B cell (primary cell): ENCODE results near the gene THRA. TPM values are rescaled to one million over a fixed set of nuclear protein-coding genes. Genes with fewer than 3 reads are reported as not detected.

ENCODE experiments used
- ATAC-seq: fragments of 200-7000 bp; cut with Tn5 transposase; one replicate; pipeline ENCODE4 v1.10.0; 2021; ENCODE audit warnings: low read depth, mild to moderate bottlenecking, moderate number of reproducible peaks, moderate library complexity
- CTCF ChIA-PET: fragments of 350-600 bp; sonication (Branson Sonifier 250); formaldehyde crosslinking; loops from one replicate; lab custom pipeline; 2021; ENCODE audit warnings: antibody characterized with exemption, inconsistent platforms; lab: Charles Lee
- POLR2A ChIA-PET: fragments of 350-600 bp; sonication (Branson Sonifier 250); formaldehyde crosslinking; loops from one replicate; lab custom pipeline; 2021; ENCODE audit warnings: antibody characterized with exemption; lab: Charles Lee
- DNase-seq: peaks from one replicate; pipeline ENCODE4 v3.0.0; 2013
- H2AFZ ChIP-seq: 2 replicates; pipeline ENCODE4 v1.6.1; 2012; ENCODE audit warnings: mild to moderate bottlenecking, low read depth, low read length; ENCODE audit not compliant: insufficient read depth, poor library complexity, severe bottlenecking
- H3K27ac ChIP-seq, 2 donors: 1 replicate in 1 of 2; 2 replicates in 1 of 2; pipeline ENCODE4 v1.5.1; 2012 to 2013; ENCODE audit warnings: low read length in 2 of 2, mild to moderate bottlenecking in 2 of 2, moderate library complexity in 1 of 2
- H3K27me3 ChIP-seq, 4 experiments: fragments of 200-600 bp in 1 of 4; sonication (generic) in 1 of 4; replicated peaks in 1 of 4; 1 replicate in 2 of 4; 2 replicates in 2 of 4; pipeline versions ENCODE4 v1.6.1 to v1.7.0; 2013 to 2016; ENCODE audit warnings: low read length in 3 of 4, mild to moderate bottlenecking in 2 of 4, mixed read lengths in 1 of 4, moderate library complexity in 1 of 4; ENCODE audit not compliant: insufficient read depth in 4 of 4, control insufficient read depth in 3 of 4; ENCODE audit errors: control extremely low read depth in 1 of 4
- H3K36me3 ChIP-seq, 2 experiments: replicated peaks in 1 of 2; 1 replicate in 1 of 2; 2 replicates in 1 of 2; pipeline versions ENCODE4 v1.6.1 to v1.7.1; 2013; ENCODE audit warnings: low read length in 1 of 2; ENCODE audit not compliant: insufficient read depth in 2 of 2, control insufficient read depth in 1 of 2; ENCODE audit errors: control extremely low read depth in 1 of 2, extremely low read depth in 1 of 2
- H3K4me1 ChIP-seq, 2 donors: fragments of 200-600 bp in 1 of 2; sonication (generic) in 1 of 2; 1 replicate in 1 of 2; 2 replicates in 1 of 2; pipeline versions ENCODE4 v1.5.1 to v1.6.1; 2013 to 2017; ENCODE audit warnings: low read length in 2 of 2; ENCODE audit not compliant: control insufficient read depth in 2 of 2, insufficient read depth in 2 of 2
- H3K4me2 ChIP-seq: replicated peaks from 2 replicates; pipeline ENCODE3; 2012; ENCODE audit warnings: mild to moderate bottlenecking, low read depth, low read length; ENCODE audit not compliant: poor library complexity, severe bottlenecking
- H3K4me3 ChIP-seq, 5 experiments: fragments of 200-600 bp in 1 of 5; sonication (generic) in 1 of 5; 1 replicate in 3 of 5; 2 replicates in 2 of 5; pipeline versions ENCODE4 v1.5.1 to v1.7.0; 2011 to 2016; ENCODE audit warnings: low read length in 4 of 5, mild to moderate bottlenecking in 4 of 5, low read depth in 2 of 5, control low read depth in 1 of 5, moderate library complexity in 1 of 5; ENCODE audit not compliant: insufficient read depth in 1 of 5; ENCODE audit errors: control extremely low read depth in 1 of 5, extremely low read depth in 1 of 5
- H3K79me2 ChIP-seq: fragments of 200-600 bp; sonication (generic); one replicate; pipeline ENCODE4 v1.6.0; 2016; ENCODE audit warnings: low read length; ENCODE audit not compliant: control insufficient read depth, insufficient read depth
- H3K9ac ChIP-seq: fragments of 200-600 bp; sonication (generic); 2 replicates; pipeline ENCODE4 v1.6.1; 2017; ENCODE audit warnings: mild to moderate bottlenecking, low read length, moderate library complexity
- H3K9me3 ChIP-seq, 3 donors: one replicate each; pipeline versions ENCODE4 v1.6.1 to v1.7.1; 2013; ENCODE audit warnings: low read length in 2 of 3; ENCODE audit not compliant: control insufficient read depth in 2 of 3, insufficient read depth in 1 of 3; ENCODE audit errors: control extremely low read depth in 1 of 3
- H4K20me1 ChIP-seq: 2 replicates; pipeline ENCODE4 v1.6.0; 2012; ENCODE audit warnings: mild to moderate bottlenecking, low read length; ENCODE audit not compliant: insufficient read depth, control insufficient read depth, poor library complexity, severe bottlenecking
- H3K27ac Mint-ChIP-seq: one replicate; pipeline ENCODE4 v1.8.0; 2021; ENCODE audit warnings: mixed read lengths
- H3K27me3 Mint-ChIP-seq: one replicate; pipeline ENCODE4 v1.8.0; 2021; ENCODE audit warnings: mixed read lengths
- H3K4me1 Mint-ChIP-seq: one replicate; pipeline ENCODE4 v1.8.0; 2021; ENCODE audit warnings: mixed read lengths
- H3K4me3 Mint-ChIP-seq: one replicate; pipeline ENCODE4 v1.8.0; 2021; ENCODE audit warnings: mixed read lengths
- H3K9me3 Mint-ChIP-seq: one replicate; pipeline ENCODE4 v1.8.0; 2022; ENCODE audit warnings: mixed read lengths; ENCODE audit not compliant: insufficient read depth
- EZH2 ChIP-seq: IDR thresholded peaks from 2 replicates; pipeline ENCODE4 v1.6.1; 2012; ENCODE audit warnings: borderline replicate concordance, low read depth, mild to moderate bottlenecking, moderate library complexity, low read length; ENCODE audit not compliant: insufficient read depth, poor library complexity, severe bottlenecking
- WGBS: methylation state at CpG from one replicate; pipeline ENCODE4 v1.1.5; 2013; ENCODE audit warnings: missing lambda C conversion rate; ENCODE audit not compliant: insufficient coverage; 5-methylcytosine and 5-hydroxymethylcytosine counted together
- intact Hi-C: fragments of 100-400 bp; cut with micrococcal nuclease; formaldehyde crosslinking; loops from one replicate; pipeline ENCODE4 v1.10.0; 2022
- polyA plus RNA-seq: library from polyadenylated mRNA; depleted of rRNA; stranded (reverse); fragments of >200 nt; gene quantifications from 2 replicates; pipeline ENCODE4 v1.2.3, GENCODE V29; 2012
- total RNA-seq, 2 donors: library from RNA; stranded (reverse); fragments of 120-200 nt in 1 of 2; gene quantifications; 1 replicate in 1 of 2; 2 replicates in 1 of 2; pipeline versions ENCODE4 v1.2.3 to v1.2.4, GENCODE V29; 2013 to 2022
- TF ChIP-seq, protein P1 (sequence below): fragments of 200-600 bp; IDR thresholded peaks from one replicate; pipeline ENCODE4 v1.8.0; 2022; ENCODE audit warnings: antibody characterized with exemption, mild to moderate bottlenecking

THRA gene
- total and polyA plus RNA-seq, 2 donors (not counting 1 experiment from before 2014, with no cell fraction given) = 8.0 to 17.1 TPM

- no peak for ATAC-seq
- ChIA-PET CTCF (interaction anchor here (0.7 to 9.0 kb wide), 24 partner anchors 10 to 228 kb away, joined by 3 to 204 read pairs (median 24); partner anchors contain the start of genes CASC3, CSF3, MSL1 and NR1D1), POLR2A (interaction anchor here (0.6 to 2.3 kb wide), 5 partner anchors 9 to 118 kb away, joined by 5 to 20 read pairs (median 11); partner anchors contain the start of genes CASC3 and MSL1)
- H3K27me3 ChIP-seq = no peaks in the 10 kb centered on the region
- H3K9ac ChIP-seq = peak overlapping the region; percentile 58
- H3K27me3 Mint-ChIP-seq = no peaks in the 10 kb centered on the region
- H3K4me1 Mint-ChIP-seq = peaks cover 40% of the 10 kb centered on the region
- no peaks in the 10 kb centered on the region for H3K79me2 ChIP-seq
- H3K4me3 ChIP-seq = peak overlapping the region in 4 of 5 experiments; percentile 36 to 62 (median 58)
- no peak for DNase-seq
- peak overlapping the region; percentile 76 for H3K4me2 ChIP-seq
- H3K9me3 Mint-ChIP-seq = no peaks in the 10 kb centered on the region
- intact Hi-C loops = loop anchor here (1.0 to 5.0 kb wide), 13 partner anchors 7 to 303 kb away; partner anchors contain the start of genes CASC3, CDC6, MED24 and MSL1
- peak overlapping the region; percentile 68 for H2AFZ ChIP-seq
- WGBS = 100% methylated on average over 2 of the region's 5 CpGs
- H3K27ac Mint-ChIP-seq = peak overlapping the region; percentile 89
- peak overlapping the region; percentile 26 to 40 for H3K27ac ChIP-seq
- H3K9me3 ChIP-seq = no peaks in the 10 kb centered on the region
- H3K36me3 ChIP-seq = no peaks in the 10 kb centered on the region
- peaks cover 28 to 35% of the 10 kb centered on the region in 2 donors for H3K4me1 ChIP-seq
- peak overlapping the region; percentile 92 for H3K4me3 Mint-ChIP-seq
- TF ChIP-seq, protein P1, sequence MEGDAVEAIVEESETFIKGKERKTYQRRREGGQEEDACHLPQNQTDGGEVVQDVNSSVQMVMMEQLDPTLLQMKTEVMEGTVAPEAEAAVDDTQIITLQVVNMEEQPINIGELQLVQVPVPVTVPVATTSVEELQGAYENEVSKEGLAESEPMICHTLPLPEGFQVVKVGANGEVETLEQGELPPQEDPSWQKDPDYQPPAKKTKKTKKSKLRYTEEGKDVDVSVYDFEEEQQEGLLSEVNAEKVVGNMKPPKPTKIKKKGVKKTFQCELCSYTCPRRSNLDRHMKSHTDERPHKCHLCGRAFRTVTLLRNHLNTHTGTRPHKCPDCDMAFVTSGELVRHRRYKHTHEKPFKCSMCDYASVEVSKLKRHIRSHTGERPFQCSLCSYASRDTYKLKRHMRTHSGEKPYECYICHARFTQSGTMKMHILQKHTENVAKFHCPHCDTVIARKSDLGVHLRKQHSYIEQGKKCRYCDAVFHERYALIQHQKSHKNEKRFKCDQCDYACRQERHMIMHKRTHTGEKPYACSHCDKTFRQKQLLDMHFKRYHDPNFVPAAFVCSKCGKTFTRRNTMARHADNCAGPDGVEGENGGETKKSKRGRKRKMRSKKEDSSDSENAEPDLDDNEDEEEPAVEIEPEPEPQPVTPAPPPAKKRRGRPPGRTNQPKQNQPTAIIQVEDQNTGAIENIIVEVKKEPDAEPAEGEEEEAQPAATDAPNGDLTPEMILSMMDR = no peak
- TF ChIP-seq EZH2 = no peak
- H4K20me1 ChIP-seq = no peaks in the 10 kb centered on the region
These were observed 51.1 kb downstream of the THRA start for GRCh38 chr17:40113907-40114245.

- intact Hi-C loops = no loop called here
- no peak overlapping the region for H3K27ac ChIP-seq
- no peaks in the 10 kb centered on the region for H4K20me1 ChIP-seq
- no CpG with 5 or more reads among the region's 2 CpGs for WGBS
- peaks cover 36% of the 10 kb centered on the region for H3K4me1 Mint-ChIP-seq
- no peaks in the 10 kb centered on the region for H3K27me3 ChIP-seq
- TF ChIP-seq EZH2 = no peak
- TF ChIP-seq, protein P1 = no peak
- ATAC-seq (no peak), DNase-seq (no peak)
- H3K27me3 Mint-ChIP-seq = no peaks in the 10 kb centered on the region
- H3K4me1 ChIP-seq = peaks cover 25 to 33% of the 10 kb centered on the region in 2 donors
- no peaks in the 10 kb centered on the region for H3K9me3 ChIP-seq
- no peaks in the 10 kb centered on the region for H3K36me3 ChIP-seq
- no peak overlapping the region for H3K4me3 Mint-ChIP-seq
- H3K4me2 ChIP-seq = no peak overlapping the region
- H3K9me3 Mint-ChIP-seq = no peaks in the 10 kb centered on the region
- no peak overlapping the region for H2AFZ ChIP-seq
- H3K4me3 ChIP-seq = no peak overlapping the region
- no peak overlapping the region for H3K27ac Mint-ChIP-seq
- ChIA-PET POLR2A (interaction anchor here (0.5 to 1.3 kb wide), 3 partner anchors 9 to 26 kb away, joined by 3 to 4 read pairs (median 3); no protein-coding TSS in a partner anchor), CTCF (interaction anchor here (1.1 to 9.0 kb wide), 8 partner anchors 14 to 77 kb away, joined by 3 to 204 read pairs (median 86); partner anchors contain the start of genes CASC3 and NR1D1)
- H3K9ac ChIP-seq = no peak overlapping the region
- H3K79me2 ChIP-seq = no peaks in the 10 kb centered on the region
These were observed 52.3 kb downstream of the THRA start for GRCh38 chr17:40115101-40115436.
